PFSK-1 (cell line): ENCODE results near the gene NRDE2.

Source experiments
- FOXP2 ChIP-seq: optimal IDR thresholded peaks from 2 replicates; pipeline ENCODE3; 2011; ENCODE audit warnings: borderline replicate concordance, control low read depth, inconsistent platforms; ENCODE audit not compliant: insufficient read depth; ENCODE audit errors: extremely low read length, extremely low read depth
- POLR2AphosphoS5 ChIP-seq: IDR thresholded peaks from 2 replicates; pipeline ENCODE4 v1.6.1; 2012; ENCODE audit warnings: low read depth, mild to moderate bottlenecking, control low read depth, low read length, moderate library complexity
- REST ChIP-seq, 2 experiments: IDR thresholded peaks; 2 replicates each; pipeline versions ENCODE4 v1.6.1 to v1.8.0; 2011 to 2012; ENCODE audit warnings: low read depth in 2 of 2, low read length in 2 of 2, control low read depth in 1 of 2, inconsistent platforms in 1 of 2, mild to moderate bottlenecking in 1 of 2, moderate library complexity in 1 of 2; ENCODE audit not compliant: insufficient read depth in 1 of 2
- SIN3A ChIP-seq: IDR thresholded peaks from 2 replicates; pipeline ENCODE4 v1.6.1; 2012; ENCODE audit warnings: mild to moderate bottlenecking, low read length, moderate library complexity, borderline replicate concordance; ENCODE audit not compliant: insufficient read depth
- TAF1 ChIP-seq: IDR thresholded peaks from 2 replicates; pipeline ENCODE4 v1.6.1; 2012; ENCODE audit warnings: low read length, control low read depth, borderline replicate concordance; ENCODE audit not compliant: insufficient read depth

NRDE2 gene

GRCh38 chr14:90319634-90320541 lies 11.9 kb downstream of the NRDE2 start:
- TF ChIP-seq POLR2AphosphoS5 (no peak), TAF1 (no peak), SIN3A (no peak), REST (IDR thresholded peaks at IDR 0.05; ENCODE audit: insufficient read depth in 1 of 2, low read depth in 2 of 2, low read length in 2 of 2) (no peak), FOXP2 (no peak)

- TF ChIP-seq TAF1 (no peak), FOXP2 (no peak), POLR2AphosphoS5 (no peak), REST (IDR thresholded peaks at IDR 0.05; ENCODE audit: insufficient read depth in 1 of 2, low read depth in 2 of 2, low read length in 2 of 2) (no peak), SIN3A (no peak)
Observed at GRCh38 chr14:90319173-90319572, 12.6 kb downstream of the NRDE2 start.

- TF ChIP-seq POLR2AphosphoS5 (no peak), SIN3A (no peak), FOXP2 (no peak), TAF1 (no peak), REST (IDR thresholded peaks at IDR 0.05; ENCODE audit: insufficient read depth in 1 of 2, low read depth in 2 of 2, low read length in 2 of 2) (no peak)
Observed at GRCh38 chr14:90318016-90318415, 13.7 kb downstream of the NRDE2 start.

- TF ChIP-seq TAF1 (no peak), SIN3A (no peak), REST (IDR thresholded peaks at IDR 0.05; ENCODE audit: insufficient read depth in 1 of 2, low read depth in 2 of 2, low read length in 2 of 2) (no peak), FOXP2 (no peak), POLR2AphosphoS5 (no peak)
Observed at GRCh38 chr14:90317286-90317685, 14.5 kb downstream of the NRDE2 start.

- no peak for TF ChIP-seq FOXP2
- no peak for TF ChIP-seq TAF1
- TF ChIP-seq POLR2AphosphoS5, result no peak
- no peak for TF ChIP-seq REST (IDR thresholded peaks at IDR 0.05; ENCODE audit: insufficient read depth in 1 of 2, low read depth in 2 of 2, low read length in 2 of 2)
- no peak for TF ChIP-seq SIN3A
Observed at GRCh38 chr14:90308561-90308960, 23.2 kb downstream of the NRDE2 start.
